HEK293 (cell line): ENCODE results near the gene LYPD3.

ENCODE experiments used
- FEZF1 ChIP-seq: fragments of 450-650 bp; formaldehyde crosslinking; IDR thresholded peaks from 2 replicates; pipeline ENCODE4 v1.5.1; 2016; ENCODE audit warnings: missing biosample characterization, missing genetic modification characterization
- GLIS1 ChIP-seq: fragments of 450-650 bp; formaldehyde crosslinking; IDR thresholded peaks from 2 replicates; pipeline ENCODE4 v1.5.1; 2016; ENCODE audit warnings: missing biosample characterization, missing genetic modification characterization
- KLF9 ChIP-seq: fragments of 450-650 bp; formaldehyde crosslinking; IDR thresholded peaks from 2 replicates; pipeline ENCODE4 v1.5.1; 2016; ENCODE audit warnings: missing biosample characterization, missing genetic modification characterization, low read depth
- MYNN ChIP-seq: fragments of 450-650 bp; formaldehyde crosslinking; IDR thresholded peaks from 2 replicates; pipeline ENCODE4 v1.5.1; 2016; ENCODE audit warnings: missing biosample characterization, missing genetic modification characterization, borderline replicate concordance
- SP2 ChIP-seq: fragments of 450-650 bp; formaldehyde crosslinking; IDR thresholded peaks from 2 replicates; pipeline ENCODE4 v1.5.1; 2016; ENCODE audit warnings: missing biosample characterization, missing genetic modification characterization
- ZBTB17 ChIP-seq: fragments of 450-650 bp; formaldehyde crosslinking; IDR thresholded peaks from 2 replicates; pipeline ENCODE4 v1.5.1; 2016; ENCODE audit warnings: missing biosample characterization, missing genetic modification characterization
- ZBTB44 ChIP-seq: fragments of 450-650 bp; IDR thresholded peaks from 2 replicates; pipeline ENCODE4 v1.5.1; 2018; ENCODE audit warnings: missing biosample characterization, mild to moderate bottlenecking, missing genetic modification characterization
- ZEB2 ChIP-seq: fragments of 450-650 bp; formaldehyde crosslinking; IDR thresholded peaks from 2 replicates; pipeline ENCODE4 v1.5.1; 2016; ENCODE audit warnings: missing biosample characterization, missing genetic modification characterization
- ZFP37 ChIP-seq: fragments of 450-650 bp; formaldehyde crosslinking; IDR thresholded peaks from 2 replicates; pipeline ENCODE4 v1.5.1; 2016; ENCODE audit warnings: missing biosample characterization, missing genetic modification characterization
- ZFP69B ChIP-seq: fragments of 450-650 bp; formaldehyde crosslinking; IDR thresholded peaks from 2 replicates; pipeline ENCODE4 v1.5.1; 2016; ENCODE audit warnings: missing biosample characterization, missing genetic modification characterization
- ZNF112 ChIP-seq: fragments of 450-650 bp; formaldehyde crosslinking; IDR thresholded peaks from 2 replicates; pipeline ENCODE4 v1.5.0; 2017; ENCODE audit warnings: missing biosample characterization, missing genetic modification characterization
- ZNF2 ChIP-seq: fragments of 450-650 bp; formaldehyde crosslinking; IDR thresholded peaks from 2 replicates; pipeline ENCODE4 v1.5.1; 2016; ENCODE audit warnings: missing biosample characterization, missing genetic modification characterization
- ZNF239 ChIP-seq: fragments of 450-650 bp; formaldehyde crosslinking; IDR thresholded peaks from 2 replicates; pipeline ENCODE4 v1.5.1; 2016; ENCODE audit warnings: missing biosample characterization, missing genetic modification characterization
- ZNF423 ChIP-seq: fragments of 450-650 bp; formaldehyde crosslinking; IDR thresholded peaks from 2 replicates; pipeline ENCODE4 v1.5.1; 2016; ENCODE audit warnings: missing biosample characterization, missing genetic modification characterization
- ZNF558 ChIP-seq: fragments of 450-650 bp; formaldehyde crosslinking; IDR thresholded peaks from 2 replicates; pipeline ENCODE4 v1.5.1; 2016; ENCODE audit warnings: missing biosample characterization, missing genetic modification characterization
- ZNF610 ChIP-seq: fragments of 450-650 bp; formaldehyde crosslinking; IDR thresholded peaks from 2 replicates; pipeline ENCODE4 v1.5.1; 2016; ENCODE audit warnings: missing biosample characterization, missing genetic modification characterization, borderline replicate concordance
- ZNF658 ChIP-seq: fragments of 450-650 bp; formaldehyde crosslinking; IDR thresholded peaks from 2 replicates; pipeline ENCODE4; 2016; ENCODE audit warnings: missing biosample characterization, missing genetic modification characterization
- ZNF777 ChIP-seq: fragments of 450-650 bp; formaldehyde crosslinking; IDR thresholded peaks from 2 replicates; pipeline ENCODE4 v1.5.1; 2017; ENCODE audit warnings: missing biosample characterization, missing genetic modification characterization, borderline replicate concordance
- ZNF791 ChIP-seq: fragments of 450-650 bp; formaldehyde crosslinking; IDR thresholded peaks from 2 replicates; pipeline ENCODE4 v1.5.1; 2016; ENCODE audit warnings: missing biosample characterization, missing genetic modification characterization
- ZSCAN30 ChIP-seq: fragments of 450-650 bp; IDR thresholded peaks from 2 replicates; pipeline ENCODE4 v1.5.1; 2018; ENCODE audit warnings: missing biosample characterization, mild to moderate bottlenecking, missing genetic modification characterization, moderate library complexity
- ZSCAN4 ChIP-seq: fragments of 450-650 bp; formaldehyde crosslinking; IDR thresholded peaks from 2 replicates; pipeline ENCODE4 v1.5.1; 2017; ENCODE audit warnings: missing biosample characterization, missing genetic modification characterization
- TF ChIP-seq, protein P1 (sequence below): fragments of 450-650 bp; formaldehyde crosslinking; IDR thresholded peaks from 2 replicates; pipeline ENCODE4 v1.5.1; 2016; ENCODE audit warnings: missing biosample characterization, missing genetic modification characterization, borderline replicate concordance
- TF ChIP-seq, protein P2 (sequence below): fragments of 450-650 bp; formaldehyde crosslinking; conservative IDR thresholded peaks from 2 replicates; pipeline ENCODE4 v1.5.1; 2016; ENCODE audit warnings: low read depth, missing biosample characterization, missing genetic modification characterization
- TF ChIP-seq, protein P3 (sequence below): fragments of 450-650 bp; formaldehyde crosslinking; IDR thresholded peaks from 2 replicates; pipeline ENCODE4 v1.5.1; 2016; ENCODE audit warnings: missing biosample characterization, missing genetic modification characterization, low read depth
- TF ChIP-seq, protein P4 (sequence below): fragments of 450-650 bp; formaldehyde crosslinking; IDR thresholded peaks from 2 replicates; pipeline ENCODE4 v1.5.1; 2016; ENCODE audit warnings: missing biosample characterization, missing genetic modification characterization

Gene LYPD3

DNA sequence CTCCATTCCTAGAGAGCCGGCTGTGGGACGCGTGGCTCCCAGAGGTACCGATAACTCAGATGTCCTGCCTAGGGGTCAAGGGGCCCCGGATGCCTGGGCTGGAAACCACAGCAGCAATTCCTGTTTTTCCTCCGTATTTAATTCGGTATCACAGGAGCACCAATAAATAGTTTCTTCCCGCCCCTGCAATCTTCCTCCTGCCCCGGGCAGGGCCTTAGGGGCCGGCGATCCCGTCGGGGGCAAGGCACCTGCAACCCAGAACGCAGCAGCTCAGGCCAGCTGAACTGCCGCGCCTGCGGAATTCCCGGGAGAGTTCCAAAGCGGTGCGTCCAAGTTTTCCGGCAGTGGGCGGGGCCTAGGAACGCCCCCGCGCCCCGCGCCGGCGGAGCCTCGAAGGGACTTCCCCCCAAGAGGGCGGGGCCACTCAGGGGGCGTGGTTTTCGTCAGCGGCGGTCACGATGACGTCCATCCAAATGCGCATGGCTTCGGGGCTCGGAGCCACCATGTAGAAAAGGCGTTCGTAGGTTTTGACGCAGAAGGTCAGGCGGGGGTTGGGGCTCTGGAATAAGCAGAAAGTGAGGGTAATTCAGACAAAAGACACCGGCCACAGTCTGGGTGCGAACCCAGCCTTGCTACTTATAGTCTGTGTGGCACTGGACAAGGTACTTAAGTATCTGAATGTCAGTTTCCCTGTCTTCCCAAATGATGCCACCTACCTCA is 9.7 kb upstream of the LYPD3 start (continued):
- TF ChIP-seq, protein P1, sequence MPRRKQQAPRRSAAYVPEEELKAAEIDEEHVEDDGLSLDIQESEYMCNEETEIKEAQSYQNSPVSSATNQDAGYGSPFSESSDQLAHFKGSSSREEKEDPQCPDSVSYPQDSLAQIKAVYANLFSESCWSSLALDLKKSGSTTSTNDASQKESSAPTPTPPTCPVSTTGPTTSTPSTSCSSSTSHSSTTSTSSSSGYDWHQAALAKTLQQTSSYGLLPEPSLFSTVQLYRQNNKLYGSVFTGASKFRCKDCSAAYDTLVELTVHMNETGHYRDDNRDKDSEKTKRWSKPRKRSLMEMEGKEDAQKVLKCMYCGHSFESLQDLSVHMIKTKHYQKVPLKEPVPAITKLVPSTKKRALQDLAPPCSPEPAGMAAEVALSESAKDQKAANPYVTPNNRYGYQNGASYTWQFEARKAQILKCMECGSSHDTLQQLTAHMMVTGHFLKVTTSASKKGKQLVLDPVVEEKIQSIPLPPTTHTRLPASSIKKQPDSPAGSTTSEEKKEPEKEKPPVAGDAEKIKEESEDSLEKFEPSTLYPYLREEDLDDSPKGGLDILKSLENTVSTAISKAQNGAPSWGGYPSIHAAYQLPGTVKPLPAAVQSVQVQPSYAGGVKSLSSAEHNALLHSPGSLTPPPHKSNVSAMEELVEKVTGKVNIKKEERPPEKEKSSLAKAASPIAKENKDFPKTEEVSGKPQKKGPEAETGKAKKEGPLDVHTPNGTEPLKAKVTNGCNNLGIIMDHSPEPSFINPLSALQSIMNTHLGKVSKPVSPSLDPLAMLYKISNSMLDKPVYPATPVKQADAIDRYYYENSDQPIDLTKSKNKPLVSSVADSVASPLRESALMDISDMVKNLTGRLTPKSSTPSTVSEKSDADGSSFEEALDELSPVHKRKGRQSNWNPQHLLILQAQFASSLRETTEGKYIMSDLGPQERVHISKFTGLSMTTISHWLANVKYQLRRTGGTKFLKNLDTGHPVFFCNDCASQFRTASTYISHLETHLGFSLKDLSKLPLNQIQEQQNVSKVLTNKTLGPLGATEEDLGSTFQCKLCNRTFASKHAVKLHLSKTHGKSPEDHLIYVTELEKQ (tag by site-specific recombination): peak; percentile 32; the same call in 1 of the 2 replicates
- TF ChIP-seq, protein P2, sequence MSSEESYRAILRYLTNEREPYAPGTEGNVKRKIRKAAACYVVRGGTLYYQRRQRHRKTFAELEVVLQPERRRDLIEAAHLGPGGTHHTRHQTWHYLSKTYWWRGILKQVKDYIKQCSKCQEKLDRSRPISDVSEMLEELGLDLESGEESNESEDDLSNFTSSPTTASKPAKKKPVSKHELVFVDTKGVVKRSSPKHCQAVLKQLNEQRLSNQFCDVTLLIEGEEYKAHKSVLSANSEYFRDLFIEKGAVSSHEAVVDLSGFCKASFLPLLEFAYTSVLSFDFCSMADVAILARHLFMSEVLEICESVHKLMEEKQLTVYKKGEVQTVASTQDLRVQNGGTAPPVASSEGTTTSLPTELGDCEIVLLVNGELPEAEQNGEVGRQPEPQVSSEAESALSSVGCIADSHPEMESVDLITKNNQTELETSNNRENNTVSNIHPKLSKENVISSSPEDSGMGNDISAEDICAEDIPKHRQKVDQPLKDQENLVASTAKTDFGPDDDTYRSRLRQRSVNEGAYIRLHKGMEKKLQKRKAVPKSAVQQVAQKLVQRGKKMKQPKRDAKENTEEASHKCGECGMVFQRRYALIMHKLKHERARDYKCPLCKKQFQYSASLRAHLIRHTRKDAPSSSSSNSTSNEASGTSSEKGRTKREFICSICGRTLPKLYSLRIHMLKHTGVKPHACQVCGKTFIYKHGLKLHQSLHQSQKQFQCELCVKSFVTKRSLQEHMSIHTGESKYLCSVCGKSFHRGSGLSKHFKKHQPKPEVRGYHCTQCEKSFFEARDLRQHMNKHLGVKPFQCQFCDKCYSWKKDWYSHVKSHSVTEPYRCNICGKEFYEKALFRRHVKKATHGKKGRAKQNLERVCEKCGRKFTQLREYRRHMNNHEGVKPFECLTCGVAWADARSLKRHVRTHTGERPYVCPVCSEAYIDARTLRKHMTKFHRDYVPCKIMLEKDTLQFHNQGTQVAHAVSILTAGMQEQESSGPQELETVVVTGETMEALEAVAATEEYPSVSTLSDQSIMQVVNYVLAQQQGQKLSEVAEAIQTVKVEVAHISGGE: 0 out of 2 replicates have a peak, but pooled peaks have one; percentile 16
- TF ChIP-seq ZSCAN4 (tag by site-specific recombination) (no peak), ZNF658 (tag by site-specific recombination) (no peak), SP2 (peak; percentile 99), ZNF610 (tag by site-specific recombination) (peak; percentile 15; the same call in 1 of the 2 replicates), ZFP37 (no peak; the same call in 1 of the 2 replicates), ZNF777 (tag by site-specific recombination) (peak; percentile 88), ZSCAN30 (no peak; the same call in 1 of the 2 replicates), ZNF2 (0 out of 2 replicates have a peak, but pooled peaks have one; percentile 24), ZFP69B (no peak), ZBTB44 (tag by site-specific recombination) (peak; percentile 53; the same call in 1 of the 2 replicates), MYNN (no peak), ZNF112 (no peak), ZBTB17 (tag by site-specific recombination) (peak; percentile 82), ZNF423 (tag by site-specific recombination) (0 out of 2 replicates have a peak, but pooled peaks have one; percentile 45), ZNF239 (no peak), ZNF558 (tag by site-specific recombination) (no peak), ZEB2 (tag by site-specific recombination) (peak; percentile 92), FEZF1 (tag by site-specific recombination) (no peak), KLF9 (tag by site-specific recombination) (peak; percentile 100), GLIS1 (peak; percentile 19; the same call in 1 of the 2 replicates), ZNF791 (no peak)
- TF ChIP-seq, protein P3, sequence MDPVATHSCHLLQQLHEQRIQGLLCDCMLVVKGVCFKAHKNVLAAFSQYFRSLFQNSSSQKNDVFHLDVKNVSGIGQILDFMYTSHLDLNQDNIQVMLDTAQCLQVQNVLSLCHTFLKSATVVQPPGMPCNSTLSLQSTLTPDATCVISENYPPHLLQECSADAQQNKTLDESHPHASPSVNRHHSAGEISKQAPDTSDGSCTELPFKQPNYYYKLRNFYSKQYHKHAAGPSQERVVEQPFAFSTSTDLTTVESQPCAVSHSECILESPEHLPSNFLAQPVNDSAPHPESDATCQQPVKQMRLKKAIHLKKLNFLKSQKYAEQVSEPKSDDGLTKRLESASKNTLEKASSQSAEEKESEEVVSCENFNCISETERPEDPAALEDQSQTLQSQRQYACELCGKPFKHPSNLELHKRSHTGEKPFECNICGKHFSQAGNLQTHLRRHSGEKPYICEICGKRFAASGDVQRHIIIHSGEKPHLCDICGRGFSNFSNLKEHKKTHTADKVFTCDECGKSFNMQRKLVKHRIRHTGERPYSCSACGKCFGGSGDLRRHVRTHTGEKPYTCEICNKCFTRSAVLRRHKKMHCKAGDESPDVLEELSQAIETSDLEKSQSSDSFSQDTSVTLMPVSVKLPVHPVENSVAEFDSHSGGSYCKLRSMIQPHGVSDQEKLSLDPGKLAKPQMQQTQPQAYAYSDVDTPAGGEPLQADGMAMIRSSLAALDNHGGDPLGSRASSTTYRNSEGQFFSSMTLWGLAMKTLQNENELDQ (tag by site-specific recombination): no peak
- TF ChIP-seq, protein P4, sequence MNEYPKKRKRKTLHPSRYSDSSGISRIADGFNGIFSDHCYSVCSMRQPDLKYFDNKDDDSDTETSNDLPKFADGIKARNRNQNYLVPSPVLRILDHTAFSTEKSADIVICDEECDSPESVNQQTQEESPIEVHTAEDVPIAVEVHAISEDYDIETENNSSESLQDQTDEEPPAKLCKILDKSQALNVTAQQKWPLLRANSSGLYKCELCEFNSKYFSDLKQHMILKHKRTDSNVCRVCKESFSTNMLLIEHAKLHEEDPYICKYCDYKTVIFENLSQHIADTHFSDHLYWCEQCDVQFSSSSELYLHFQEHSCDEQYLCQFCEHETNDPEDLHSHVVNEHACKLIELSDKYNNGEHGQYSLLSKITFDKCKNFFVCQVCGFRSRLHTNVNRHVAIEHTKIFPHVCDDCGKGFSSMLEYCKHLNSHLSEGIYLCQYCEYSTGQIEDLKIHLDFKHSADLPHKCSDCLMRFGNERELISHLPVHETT (tag by site-specific recombination): no peak
